IMR-90 (cell line): Measurements from ENCODE around the gene RPS29. TPM values are rescaled to one million over a fixed set of nuclear protein-coding genes. Genes with fewer than 3 reads are reported as not detected.
A peak's percentile ranks its signal among the peaks of the same experiment; 100 is the strongest.

Source experiments
- ATAC-seq: fragments of 200-7000 bp; cut with Tn5 transposase; 2 replicates; pipeline ENCODE4 v1.9.1; 2020; ENCODE audit warnings: low read depth, mild to moderate bottlenecking, moderate library complexity
- BruUV-seq: library from RNA; stranded (reverse); fragments of 400-500 nt; replicated peaks from 2 replicates; lab custom pipeline; 2021; lab: Mats Ljungman, UMichigan
- CTCF ChIA-PET: fragments of 300-600 bp; formaldehyde crosslinking; extraction: SDS; loops from one replicate; lab custom pipeline; 2021; ENCODE audit warnings: antibody characterized with exemption; lab: Yijun Ruan, JAX
- POLR2A ChIA-PET: fragments of 300-600 bp; sonication (Branson Sonifier 250); formaldehyde crosslinking; loops from one replicate; lab custom pipeline; 2022; ENCODE audit warnings: antibody characterized with exemption; ENCODE audit not compliant: unreplicated experiment; lab: Charles Lee
- DNase-seq: peaks from one replicate; pipeline ENCODE4 v3.0.0; 2013
- H2AFZ ChIP-seq: replicated peaks from 2 replicates; pipeline ENCODE3; 2013; ENCODE audit warnings: low read length, mild to moderate bottlenecking; ENCODE audit not compliant: poor library complexity
- H2AK5ac ChIP-seq: 2 replicates; pipeline ENCODE4 v1.6.1; 2013; ENCODE audit warnings: low read depth, low read length, inconsistent platforms
- H2AK9ac ChIP-seq: replicated peaks from 2 replicates; pipeline ENCODE3; 2013; ENCODE audit warnings: mild to moderate bottlenecking, low read depth, low read length, moderate library complexity; ENCODE audit not compliant: poor library complexity
- H2BK120ac ChIP-seq: 2 replicates; pipeline ENCODE4 v1.6.1; 2013; ENCODE audit warnings: low read depth, low read length, inconsistent platforms
- H2BK15ac ChIP-seq: 3 replicates; pipeline ENCODE4 v1.6.1; 2013; ENCODE audit warnings: low read depth, low read length, inconsistent platforms
- H2BK20ac ChIP-seq: 2 replicates; pipeline ENCODE4 v1.6.1; 2013; ENCODE audit warnings: low read depth, mild to moderate bottlenecking, inconsistent platforms, low read length, moderate library complexity
- H2BK5ac ChIP-seq: 2 replicates; pipeline ENCODE4 v1.6.1; 2013; ENCODE audit warnings: mild to moderate bottlenecking, low read depth, low read length, inconsistent platforms; ENCODE audit not compliant: poor library complexity, severe bottlenecking
- H3K14ac ChIP-seq: replicated peaks from 2 replicates; pipeline ENCODE4 v1.6.1; 2013; ENCODE audit warnings: low read depth, low read length, inconsistent platforms
- H3K18ac ChIP-seq: 2 replicates; pipeline ENCODE4 v1.6.1; 2013; ENCODE audit warnings: low read depth, low read length, control low read depth
- H3K23ac ChIP-seq: 2 replicates; pipeline ENCODE4 v1.6.1; 2013; ENCODE audit warnings: low read depth, low read length, inconsistent platforms
- H3K27ac ChIP-seq: 2 replicates; pipeline ENCODE4 v1.5.1; 2013; ENCODE audit warnings: mild to moderate bottlenecking, control low read depth, low read length; ENCODE audit not compliant: insufficient read depth
- H3K27me3 ChIP-seq: 2 replicates; pipeline ENCODE4 v1.6.1; 2013; ENCODE audit warnings: low read length; ENCODE audit not compliant: control insufficient read depth, insufficient read depth
- H3K36me3 ChIP-seq: 2 replicates; pipeline ENCODE4 v1.6.1; 2013; ENCODE audit warnings: low read length, mixed read lengths; ENCODE audit not compliant: control insufficient read depth, insufficient read depth
- H3K4ac ChIP-seq: 2 replicates; pipeline ENCODE4 v1.6.1; 2013; ENCODE audit warnings: low read depth, low read length, inconsistent platforms
- H3K4me1 ChIP-seq: 2 replicates; pipeline ENCODE4 v1.6.1; 2013; ENCODE audit warnings: low read length, mixed read lengths; ENCODE audit not compliant: control insufficient read depth, insufficient read depth
- H3K4me2 ChIP-seq: 2 replicates; pipeline ENCODE4 v1.6.1; 2013; ENCODE audit warnings: low read depth, mild to moderate bottlenecking, control low read depth, low read length, moderate library complexity
- H3K4me3 ChIP-seq: 2 replicates; pipeline ENCODE4 v1.5.1; 2013; ENCODE audit warnings: low read depth, mild to moderate bottlenecking, control low read depth, low read length, moderate library complexity; ENCODE audit not compliant: insufficient read depth
- H3K56ac ChIP-seq: 2 replicates; pipeline ENCODE4 v1.6.1; 2013; ENCODE audit warnings: low read length, inconsistent platforms; ENCODE audit not compliant: insufficient read depth; ENCODE audit errors: extremely low read depth
- H3K79me1 ChIP-seq, 2 experiments: 2 replicates each; pipeline ENCODE4 v1.6.1; 2013; ENCODE audit warnings: low read length in 2 of 2, inconsistent platforms in 1 of 2, low read depth in 1 of 2
- H3K9ac ChIP-seq: 2 replicates; pipeline ENCODE4 v1.6.1; 2013; ENCODE audit warnings: low read depth, low read length, control low read depth
- H3K9me1 ChIP-seq: 2 replicates; pipeline ENCODE4 v1.6.1; 2013; ENCODE audit warnings: low read length, inconsistent platforms; ENCODE audit not compliant: insufficient read depth
- H3K9me3 ChIP-seq: 2 replicates; pipeline ENCODE4 v1.6.1; 2013; ENCODE audit warnings: low read length; ENCODE audit not compliant: control insufficient read depth, insufficient read depth
- H4K20me1 ChIP-seq: 2 replicates; pipeline ENCODE4 v1.6.1; 2013; ENCODE audit warnings: low read length, inconsistent platforms; ENCODE audit not compliant: insufficient read depth
- H4K5ac ChIP-seq: 2 replicates; pipeline ENCODE4 v1.6.1; 2013; ENCODE audit warnings: mild to moderate bottlenecking, low read depth, low read length, control low read depth
- H4K8ac ChIP-seq, 2 experiments: 2 replicates each; pipeline ENCODE4 v1.6.1; 2013; ENCODE audit warnings: low read depth in 2 of 2, low read length in 2 of 2, control low read depth in 1 of 2, inconsistent platforms in 1 of 2
- H4K91ac ChIP-seq: 2 replicates; pipeline ENCODE4 v1.6.1; 2013; ENCODE audit warnings: low read depth, low read length, inconsistent platforms; ENCODE audit not compliant: insufficient read depth
- BHLHE40 ChIP-seq: fragments of 150-350 bp; IDR thresholded peaks from 2 replicates; pipeline ENCODE4 v1.6.1; 2016; ENCODE audit warnings: mild to moderate bottlenecking, low read depth, low read length
- CEBPB ChIP-seq: IDR thresholded peaks from 2 replicates; pipeline ENCODE4 v1.6.1; 2012; ENCODE audit warnings: low read depth, low read length, improper control_type of control experiment
- CHD1 ChIP-seq: IDR thresholded peaks from 2 replicates; pipeline ENCODE4 v1.6.1; 2012; ENCODE audit warnings: low read depth, low read length, improper control_type of control experiment
- ELK1 ChIP-seq: fragments of 150-350 bp; IDR thresholded peaks from 2 replicates; pipeline ENCODE4 v1.6.1; 2016; ENCODE audit warnings: low read depth, mild to moderate bottlenecking, low read length, moderate library complexity, borderline replicate concordance
- MAFK ChIP-seq: IDR thresholded peaks from 2 replicates; pipeline ENCODE4 v1.6.1; 2012; ENCODE audit warnings: low read depth, low read length, improper control_type of control experiment
- MXI1 ChIP-seq: IDR thresholded peaks from 2 replicates; pipeline ENCODE4 v1.6.1; 2012; ENCODE audit warnings: low read depth, mild to moderate bottlenecking, low read length, moderate library complexity, borderline replicate concordance
- NFE2L2 ChIP-seq: fragments of 150-350 bp; IDR thresholded peaks from 2 replicates; pipeline ENCODE4 v1.6.1; 2016; ENCODE audit warnings: low read depth, mild to moderate bottlenecking, low read length
- RAD21 ChIP-seq: IDR thresholded peaks from 2 replicates; pipeline ENCODE4 v1.6.1; 2012; ENCODE audit warnings: low read length, improper control_type of control experiment
- RCOR1 ChIP-seq: IDR thresholded peaks from 2 replicates; pipeline ENCODE4 v1.6.1; 2012; ENCODE audit warnings: mild to moderate bottlenecking, low read length, improper control_type of control experiment; ENCODE audit not compliant: insufficient replicate concordance
- RFX5 ChIP-seq: IDR thresholded peaks from 2 replicates; pipeline ENCODE4 v1.8.0; 2012; ENCODE audit warnings: low read depth, mild to moderate bottlenecking, low read length, moderate library complexity
- USF2 ChIP-seq: fragments of 150-350 bp; IDR thresholded peaks from 2 replicates; pipeline ENCODE4 v1.6.1; 2017; ENCODE audit warnings: mild to moderate bottlenecking, antibody characterized with exemption, low read length, low read depth
- WGBS, 2 experiments: methylation state at CpG; one replicate each; pipeline versions ENCODE4 v1.1.5 to v1.1.7; 2013; ENCODE audit warnings: missing lambda C conversion rate in 2 of 2; ENCODE audit not compliant: insufficient read length in 1 of 2; ENCODE audit errors: extremely low coverage in 2 of 2; 5-methylcytosine and 5-hydroxymethylcytosine counted together
- dilution Hi-C: fragments of 300-500 bp; cut with HindIII; formaldehyde crosslinking; loops from one replicate; pipeline ENCODE4 v1.14.3; 2018; ENCODE audit warnings: low sequenced_read_pairs; ENCODE audit not compliant: unreplicated experiment
- in situ Hi-C: fragments of 300-500 bp; cut with MboI; formaldehyde crosslinking; loops from 3 replicates; pipeline ENCODE4 v1.14.3; 2019; ENCODE audit warnings: low sequenced_read_pairs, inconsistent platforms, mixed read lengths
- intact Hi-C: fragments of 100-400 bp; cut with micrococcal nuclease; formaldehyde crosslinking; loops from 2 replicates; pipeline ENCODE4 v1.10.0; 2022
- polyA plus RNA-seq, 3 experiments: library from polyadenylated mRNA; depleted of rRNA; stranded (reverse); fragments of >200 nt; gene quantifications; 2 replicates each; pipeline ENCODE4 v1.2.3, GENCODE V29; 2012; ENCODE audit warnings: low replicate concordance in 1 of 3
- total RNA-seq: library from RNA; depleted of rRNA; stranded (reverse); fragments of >200 nt; gene quantifications from 2 replicates; pipeline ENCODE4 v1.2.3, GENCODE V29; 2012

Gene RPS29
- total and polyA plus RNA-seq, 2 of the 4 experiments (the other 2 are of a cell fraction), result 318 to 10,393 TPM

- H3K14ac ChIP-seq, result no peak overlapping the region
- dilution Hi-C loops (no loop called here), intact Hi-C loops (no loop called here), in situ Hi-C loops (no loop called here)
- H4K91ac ChIP-seq, result no peak overlapping the region
- peaks cover 22 to 26% of the 10 kb centered on the region in 2 experiments for H3K79me1 ChIP-seq
- H3K4me2 ChIP-seq, result no peak overlapping the region
- no peaks in the 10 kb centered on the region for H3K9me3 ChIP-seq
- H3K18ac ChIP-seq, result no peak overlapping the region
- no peak overlapping the region for H3K4ac ChIP-seq
- H3K27me3 ChIP-seq, result no peaks in the 10 kb centered on the region
- no peak overlapping the region for H2BK5ac ChIP-seq
- ChIA-PET CTCF (interaction anchor here (1.0 kb wide), 1 partner anchor 20 kb away, joined by 3 read pairs; no protein-coding TSS in a partner anchor), POLR2A (no interaction called here)
- H3K4me3 ChIP-seq, result no peak overlapping the region
- DNase-seq (no peak), ATAC-seq (no peak)
- no peak overlapping the region for H2AFZ ChIP-seq
- BruUV-seq, result TSS peak; percentile 28
- H3K56ac ChIP-seq, result no peak overlapping the region
- H2AK5ac ChIP-seq, result no peak overlapping the region
- no peak overlapping the region for H4K5ac ChIP-seq
- no peak overlapping the region for H4K8ac ChIP-seq
- no peaks in the 10 kb centered on the region for H3K4me1 ChIP-seq
- no peak overlapping the region for H2BK20ac ChIP-seq
- H4K20me1 ChIP-seq, result no peaks in the 10 kb centered on the region
- TF ChIP-seq MAFK, result no peak
- no peak for TF ChIP-seq CEBPB
- TF ChIP-seq BHLHE40, result no peak
- TF ChIP-seq MXI1, result no peak
- TF ChIP-seq ELK1, result no peak
- TF ChIP-seq USF2, result no peak
- no peak for TF ChIP-seq RCOR1
- TF ChIP-seq RAD21, result no peak
- TF ChIP-seq RFX5, result no peak
- TF ChIP-seq NFE2L2, result no peak
- no peak for TF ChIP-seq CHD1
- WGBS, 2 experiments, result no CpG with 5 or more reads among the region's 6 CpGs
- no peak overlapping the region for H2AK9ac ChIP-seq
- H3K23ac ChIP-seq, result no peak overlapping the region
- H3K36me3 ChIP-seq, result peaks cover 4% of the 10 kb centered on the region
- peaks cover under 1% of the 10 kb centered on the region; the same call in 1 of the 2 replicates for H3K9me1 ChIP-seq
- no peak overlapping the region for H3K27ac ChIP-seq
- no peak overlapping the region for H3K9ac ChIP-seq
- H2BK15ac ChIP-seq, result no peak overlapping the region
- H2BK120ac ChIP-seq, result no peak overlapping the region
Observed at GRCh38 chr14:49607583-49607982, 21.4 kb upstream of the RPS29 start.
